ENCODE data around the gene USH1C.

Gene USH1C

DNA sequence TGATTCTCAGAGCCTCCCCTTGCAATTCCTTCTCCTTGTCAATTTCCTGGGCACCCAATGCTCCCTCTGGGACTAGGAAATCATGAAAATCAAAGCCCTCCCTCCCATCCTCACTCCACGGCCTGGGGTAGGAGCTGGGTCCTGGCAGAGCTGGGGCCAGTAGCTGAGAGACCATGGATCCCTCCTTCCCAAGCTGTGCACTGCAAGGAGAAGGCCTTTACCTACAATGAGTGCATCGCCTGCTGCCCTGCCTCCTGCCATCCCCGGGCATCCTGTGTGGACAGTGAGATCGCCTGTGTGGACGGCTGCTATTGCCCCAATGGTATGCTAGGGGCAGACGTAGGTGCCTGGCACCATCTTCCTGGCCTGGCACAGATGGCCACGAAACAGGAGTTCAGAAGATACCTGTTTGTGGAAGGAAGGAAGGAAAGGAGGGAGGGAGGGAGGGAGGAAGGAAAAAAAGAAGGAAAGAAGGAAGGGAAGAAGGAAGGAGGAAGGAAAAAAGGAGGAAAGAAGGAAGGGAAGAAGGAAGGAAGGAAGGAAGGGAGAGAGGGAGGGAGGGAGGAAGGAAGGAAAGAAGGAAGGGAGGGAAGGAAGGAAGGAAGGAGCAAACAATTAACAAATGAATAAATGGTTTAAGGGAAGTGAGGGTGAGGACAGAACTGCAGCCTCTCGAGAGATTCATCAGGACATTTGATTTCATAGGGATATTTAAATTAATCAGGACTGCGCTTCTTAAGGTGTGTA is 15.3 kb upstream of the USH1C start:
- H3K27ac ChIP-seq, result no peak overlapping the region
- TF ChIP-seq CTCF (conservative IDR thresholded peaks at IDR 0.05) (no peak), ZFX (IDR thresholded peaks at IDR 0.05) (no peak)

GRCh38 chr11:17558916-17559315 is 14.7 kb upstream of the USH1C start:
- no peak for TF ChIP-seq CTCF (conservative IDR thresholded peaks at IDR 0.05)
- TF ChIP-seq ZFX (IDR thresholded peaks at IDR 0.05), result no peak
- no peak overlapping the region for H3K27ac ChIP-seq

DNA sequence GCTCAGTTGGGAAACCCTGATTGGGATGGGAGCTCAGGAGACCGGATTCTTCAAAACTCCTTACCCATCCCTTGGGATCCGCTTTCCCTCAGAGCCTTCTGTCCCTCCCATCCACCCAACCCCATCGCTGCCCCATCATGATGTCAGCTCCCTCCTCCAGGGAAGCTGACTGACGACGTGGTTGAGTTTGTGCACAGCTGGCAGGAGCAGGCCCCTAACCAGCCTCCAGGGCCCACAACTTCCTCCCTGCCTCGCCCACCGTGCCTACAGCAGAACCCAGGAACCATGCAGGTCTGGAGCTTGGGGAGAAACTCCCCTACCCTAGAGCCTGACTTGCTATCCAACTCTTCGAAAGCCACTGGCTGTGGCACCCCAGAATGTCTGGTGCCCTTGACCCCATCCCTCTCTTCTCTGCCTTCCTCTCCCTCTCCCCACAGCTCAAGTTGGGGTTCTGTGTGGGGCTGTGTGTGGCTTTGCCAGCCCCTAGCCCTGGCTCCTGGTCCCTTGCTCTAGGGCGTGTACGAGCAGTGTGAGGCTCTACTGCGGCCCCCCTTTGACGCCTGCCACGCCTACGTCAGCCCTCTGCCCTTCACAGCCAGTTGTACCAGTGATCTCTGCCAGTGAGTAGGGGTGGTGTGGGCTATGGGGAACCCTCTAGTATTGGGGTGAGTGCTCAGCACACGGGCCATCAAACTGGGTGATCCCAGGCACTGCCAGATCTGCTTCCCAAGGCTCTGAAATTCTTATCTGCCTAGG is 14.0 kb upstream of the USH1C start:
- TF ChIP-seq CTCF (conservative IDR thresholded peaks at IDR 0.05) (no peak), ZFX (IDR thresholded peaks at IDR 0.05) (no peak)
- H3K27ac ChIP-seq, result no peak overlapping the region

- TF ChIP-seq CTCF (conservative IDR thresholded peaks at IDR 0.05) (no peak), ZFX (IDR thresholded peaks at IDR 0.05) (no peak)
Measured at GRCh38 chr11:17556999-17557398, 12.8 kb upstream of the USH1C start.

GRCh38 chr11:17554487-17554886 is 10.3 kb upstream of the USH1C start:
- no peak for TF ChIP-seq ZFX (IDR thresholded peaks at IDR 0.05)
- TF ChIP-seq CTCF (conservative IDR thresholded peaks at IDR 0.05), result no peak
- H3K27ac ChIP-seq, result no peak overlapping the region

More at GRCh38 chr11:17556999-17557398, 12.8 kb upstream of the USH1C start:
- no peak overlapping the region for H3K27ac ChIP-seq

- TF ChIP-seq ZFX (IDR thresholded peaks at IDR 0.05), result no peak
- TF ChIP-seq CTCF (conservative IDR thresholded peaks at IDR 0.05), result no peak
- H3K27ac ChIP-seq, result no peak overlapping the region
Measured at GRCh38 chr11:17553249-17553546, 9.0 kb upstream of the USH1C start.

Data from C4-2B (cell line).